Measurements from ENCODE around the gene CAPZA2. TPM values are rescaled to one million over a fixed set of nuclear protein-coding genes. Genes with fewer than 3 reads are reported as not detected.

The CAPZA2 gene
- total RNA-seq, 4 donors from 2014 or later = 142 to 215 (median 176) TPM

- 0% methylated on average over 29 of the region's 77 CpGs; no CpG with 5 or more reads in 1 of the 2 donors for WGBS, 2 donors
- TF ChIP-seq, protein P1, sequence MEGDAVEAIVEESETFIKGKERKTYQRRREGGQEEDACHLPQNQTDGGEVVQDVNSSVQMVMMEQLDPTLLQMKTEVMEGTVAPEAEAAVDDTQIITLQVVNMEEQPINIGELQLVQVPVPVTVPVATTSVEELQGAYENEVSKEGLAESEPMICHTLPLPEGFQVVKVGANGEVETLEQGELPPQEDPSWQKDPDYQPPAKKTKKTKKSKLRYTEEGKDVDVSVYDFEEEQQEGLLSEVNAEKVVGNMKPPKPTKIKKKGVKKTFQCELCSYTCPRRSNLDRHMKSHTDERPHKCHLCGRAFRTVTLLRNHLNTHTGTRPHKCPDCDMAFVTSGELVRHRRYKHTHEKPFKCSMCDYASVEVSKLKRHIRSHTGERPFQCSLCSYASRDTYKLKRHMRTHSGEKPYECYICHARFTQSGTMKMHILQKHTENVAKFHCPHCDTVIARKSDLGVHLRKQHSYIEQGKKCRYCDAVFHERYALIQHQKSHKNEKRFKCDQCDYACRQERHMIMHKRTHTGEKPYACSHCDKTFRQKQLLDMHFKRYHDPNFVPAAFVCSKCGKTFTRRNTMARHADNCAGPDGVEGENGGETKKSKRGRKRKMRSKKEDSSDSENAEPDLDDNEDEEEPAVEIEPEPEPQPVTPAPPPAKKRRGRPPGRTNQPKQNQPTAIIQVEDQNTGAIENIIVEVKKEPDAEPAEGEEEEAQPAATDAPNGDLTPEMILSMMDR (IDR thresholded peaks at IDR 0.05) = no peak
- peak in 1 of 2 donors; percentile 78 for TF ChIP-seq POLR2A (IDR thresholded peaks at IDR 0.05)
- H3K27ac ChIP-seq = peak within 1 kb of the TSS; percentile 98 to 99 (median 99)
- H3K9me3 ChIP-seq = no peaks in the 10 kb centered on the region
- no peaks in the 10 kb centered on the region for H3K27me3 ChIP-seq
- no peaks in the 10 kb centered on the region for H3K36me3 ChIP-seq
- H3K4me1 ChIP-seq = peaks cover 50 to 63% of the 10 kb centered on the region in 2 donors
- DNase-seq = peak; percentile 59 to 62
- intact Hi-C loops (cut with DNase I) = no loop called here
- H3K4me3 ChIP-seq (replicated peaks in 1 of 3) = peak within 1 kb of the TSS; percentile 71 to 94 (median 72)
Observed at GRCh38 chr7:116953372-116953905, 91.1 kb downstream of the CAPZA2 start, which contains the start of gene ST7. Gene ST7, plus strand, starts transcription at chr7:116953501. Its CDS starts 40 bp downstream, at chr7:116953541.

DNA sequence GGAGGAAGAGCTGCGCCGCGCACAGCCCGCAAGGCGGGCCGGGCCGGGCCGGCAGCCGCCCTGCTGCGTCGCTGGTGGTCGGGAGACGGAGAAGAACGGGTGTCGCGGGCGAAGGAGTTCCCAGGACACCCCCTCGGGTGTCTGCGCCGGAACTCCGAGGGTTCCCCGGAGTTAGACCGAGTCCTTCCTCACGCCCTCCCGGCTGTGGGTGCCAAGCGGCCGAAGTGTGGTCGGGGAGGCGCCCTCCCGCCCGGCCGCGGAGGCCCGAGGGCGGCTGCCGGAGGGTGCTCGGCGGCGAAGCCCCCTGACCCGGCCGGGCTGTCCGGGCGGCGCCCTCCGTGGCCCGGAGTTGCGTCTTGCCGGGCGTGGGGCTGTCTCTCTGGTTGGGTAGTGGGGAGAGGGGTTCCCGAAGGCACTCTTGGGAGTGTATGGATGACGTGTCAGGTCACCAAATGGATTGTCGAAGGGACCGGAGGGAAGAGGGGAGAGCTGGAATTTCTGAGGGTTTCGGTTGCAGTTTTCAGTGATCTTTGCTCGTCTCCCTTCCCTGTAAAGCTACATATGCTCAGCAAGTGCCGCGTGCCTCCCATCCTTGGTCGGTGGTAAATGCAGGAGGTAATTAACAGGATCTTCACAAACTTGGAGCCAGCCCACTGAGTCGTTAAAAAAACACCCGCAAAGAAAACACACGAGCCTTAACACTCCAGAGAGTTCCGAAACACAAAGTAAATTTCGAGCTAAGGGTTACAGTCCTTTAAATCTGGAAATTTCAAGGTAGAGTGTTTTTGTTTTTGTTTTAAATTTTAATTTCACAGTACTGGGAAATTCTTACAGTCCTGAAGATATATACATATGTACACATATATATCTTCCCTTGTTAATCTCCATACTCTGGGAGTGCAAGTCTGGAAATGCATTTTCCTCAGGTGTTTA, 91.8 kb downstream of the CAPZA2 start:
- Histone ChIP-seq H3K9me3 (no peaks in the 10 kb centered on the region), H3K4me3 (replicated peaks in 1 of 3) (peak overlapping the region; percentile 71 to 94 (median 72)), H3K36me3 (no peaks in the 10 kb centered on the region), H3K4me1 (peaks cover 47 to 58% of the 10 kb centered on the region in 2 donors), H3K27ac (peak overlapping the region; percentile 98 to 99 (median 99)), H3K27me3 (no peaks in the 10 kb centered on the region)
- peak; percentile 71 to 72 for DNase-seq
- WGBS, 2 donors = 1 to 2% methylated on average over 16 to 32 of the region's 63 CpGs
- intact Hi-C loops (cut with DNase I) = no loop called here
- TF ChIP-seq POLR2A (IDR thresholded peaks at IDR 0.05) = peak in 1 of 2 donors; percentile 51
- TF ChIP-seq, protein P1 (IDR thresholded peaks at IDR 0.05) = no peak

- Histone ChIP-seq H3K27ac (peak overlapping the region in 2 of 3 donors; percentile 98 to 99), H3K27me3 (no peaks in the 10 kb centered on the region), H3K4me3 (replicated peaks in 1 of 3) (no peak overlapping the region), H3K4me1 (peaks cover 37 to 58% of the 10 kb centered on the region in 2 donors), H3K36me3 (no peaks in the 10 kb centered on the region), H3K9me3 (no peaks in the 10 kb centered on the region)
- no peak for DNase-seq
- TF ChIP-seq POLR2A (IDR thresholded peaks at IDR 0.05) = no peak
- TF ChIP-seq, protein P1 (IDR thresholded peaks at IDR 0.05) = no peak
- intact Hi-C loops (cut with DNase I) = no loop called here
Observed at GRCh38 chr7:116955340-116955739, 93.0 kb downstream of the CAPZA2 start.

DNA sequence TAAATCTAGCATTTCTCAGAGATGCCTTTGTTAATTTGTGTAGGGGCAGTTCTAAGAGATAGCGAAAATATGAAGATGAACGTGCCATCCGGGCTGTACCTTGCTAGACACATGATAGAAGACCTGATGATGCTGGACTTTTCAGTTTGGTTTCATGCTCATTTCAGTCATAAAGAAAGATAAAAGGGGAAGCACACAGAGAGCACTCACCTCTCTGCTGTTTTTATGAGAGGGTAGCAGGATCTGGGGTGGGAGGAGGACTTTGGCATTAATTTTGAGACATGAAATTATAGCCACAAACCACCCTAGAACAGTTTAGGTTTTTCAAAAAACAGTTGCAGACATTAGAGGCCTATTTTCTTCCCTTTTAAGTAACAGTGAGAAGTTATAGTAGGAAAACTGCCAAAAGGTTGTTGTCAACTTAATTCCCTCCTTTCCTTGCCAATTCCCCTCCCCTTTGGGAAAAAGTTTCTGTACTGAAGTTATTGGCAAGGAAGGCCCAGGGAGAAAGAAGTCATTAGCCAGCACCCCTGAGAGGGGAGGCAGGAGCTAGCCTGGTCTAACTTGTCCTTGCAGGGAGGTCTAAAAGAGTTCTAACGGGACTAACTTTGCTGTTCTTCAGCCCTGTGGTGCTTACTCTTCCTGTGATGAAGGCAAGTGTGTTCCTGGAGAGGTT, 93.6 kb downstream of the CAPZA2 start:
- Histone ChIP-seq H3K4me1 (peaks cover 37 to 54% of the 10 kb centered on the region in 2 donors), H3K9me3 (no peaks in the 10 kb centered on the region), H3K27me3 (no peaks in the 10 kb centered on the region), H3K4me3 (replicated peaks in 1 of 3) (no peak overlapping the region), H3K27ac (peak overlapping the region; percentile 46 to 99 (median 98)), H3K36me3 (no peaks in the 10 kb centered on the region)
- intact Hi-C loops (cut with DNase I) = no loop called here
- peak in 1 of 2 donors; percentile 24 for DNase-seq
- TF ChIP-seq, protein P1 (IDR thresholded peaks at IDR 0.05) = no peak
- TF ChIP-seq POLR2A (IDR thresholded peaks at IDR 0.05) = no peak
- 76 to 81% methylated on average over 3 to 4 of the region's 4 CpGs for WGBS, 2 donors
